Measurements from ENCODE around the gene RPA1. TPM values are rescaled to one million over a fixed set of nuclear protein-coding genes. Genes with fewer than 3 reads are reported as not detected.

RPA1 gene
- total RNA-seq, 4 donors from 2014 or later: 15.9 to 108 (median 41.5) TPM

GRCh38 chr17:1897105-1897656, 67.4 kb downstream of the RPA1 start:
- Histone ChIP-seq H3K27ac (no peak overlapping the region), H3K4me1 (no peaks in the 10 kb centered on the region), H3K36me3 (no peaks in the 10 kb centered on the region), H3K9me3 (no peaks in the 10 kb centered on the region), H3K4me3 (no peak overlapping the region), H3K27me3 (no peaks in the 10 kb centered on the region)
- intact Hi-C loops (cut with DNase I; ENCODE audit: low total_unique reads): no loop called here
- DNase-seq: no peak
- TF ChIP-seq, protein P1, sequence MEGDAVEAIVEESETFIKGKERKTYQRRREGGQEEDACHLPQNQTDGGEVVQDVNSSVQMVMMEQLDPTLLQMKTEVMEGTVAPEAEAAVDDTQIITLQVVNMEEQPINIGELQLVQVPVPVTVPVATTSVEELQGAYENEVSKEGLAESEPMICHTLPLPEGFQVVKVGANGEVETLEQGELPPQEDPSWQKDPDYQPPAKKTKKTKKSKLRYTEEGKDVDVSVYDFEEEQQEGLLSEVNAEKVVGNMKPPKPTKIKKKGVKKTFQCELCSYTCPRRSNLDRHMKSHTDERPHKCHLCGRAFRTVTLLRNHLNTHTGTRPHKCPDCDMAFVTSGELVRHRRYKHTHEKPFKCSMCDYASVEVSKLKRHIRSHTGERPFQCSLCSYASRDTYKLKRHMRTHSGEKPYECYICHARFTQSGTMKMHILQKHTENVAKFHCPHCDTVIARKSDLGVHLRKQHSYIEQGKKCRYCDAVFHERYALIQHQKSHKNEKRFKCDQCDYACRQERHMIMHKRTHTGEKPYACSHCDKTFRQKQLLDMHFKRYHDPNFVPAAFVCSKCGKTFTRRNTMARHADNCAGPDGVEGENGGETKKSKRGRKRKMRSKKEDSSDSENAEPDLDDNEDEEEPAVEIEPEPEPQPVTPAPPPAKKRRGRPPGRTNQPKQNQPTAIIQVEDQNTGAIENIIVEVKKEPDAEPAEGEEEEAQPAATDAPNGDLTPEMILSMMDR (IDR thresholded peaks at IDR 0.05): no peak
- no peak for TF ChIP-seq POLR2A (IDR thresholded peaks at IDR 0.05)

DNA sequence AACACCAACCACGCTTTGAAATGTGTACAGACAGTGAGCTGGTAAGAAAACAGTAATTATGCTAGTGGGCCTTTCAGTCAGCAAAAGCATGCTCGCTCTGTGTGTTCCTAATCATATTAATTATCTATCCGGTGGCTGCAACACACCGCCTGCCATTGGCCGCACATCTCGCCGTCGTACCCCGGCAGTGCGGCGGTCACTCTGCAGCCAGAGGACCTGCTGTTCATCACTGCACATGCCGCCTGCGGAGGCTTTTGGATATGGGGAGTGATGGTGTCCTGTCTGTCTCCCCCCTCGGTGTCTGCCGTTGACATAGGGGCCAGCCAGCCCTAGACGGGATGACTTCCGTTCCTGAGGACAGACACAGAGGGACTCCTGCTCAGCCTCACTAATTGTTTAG, 68.5 kb downstream of the RPA1 start:
- Histone ChIP-seq H3K27me3 (no peaks in the 10 kb centered on the region), H3K27ac (no peak overlapping the region), H3K4me3 (no peak overlapping the region), H3K4me1 (no peaks in the 10 kb centered on the region), H3K9me3 (no peaks in the 10 kb centered on the region), H3K36me3 (no peaks in the 10 kb centered on the region)
- TF ChIP-seq POLR2A (IDR thresholded peaks at IDR 0.05): no peak
- TF ChIP-seq, protein P1 (IDR thresholded peaks at IDR 0.05): no peak
- no peak for DNase-seq
- intact Hi-C loops (cut with DNase I; ENCODE audit: low total_unique reads): no loop called here

- Histone ChIP-seq H3K27me3 (no peaks in the 10 kb centered on the region), H3K27ac (no peak overlapping the region), H3K36me3 (no peaks in the 10 kb centered on the region), H3K4me3 (no peak overlapping the region), H3K9me3 (no peaks in the 10 kb centered on the region), H3K4me1 (no peaks in the 10 kb centered on the region)
- intact Hi-C loops (cut with DNase I; ENCODE audit: low total_unique reads): no loop called here
- TF ChIP-seq POLR2A (IDR thresholded peaks at IDR 0.05): no peak
- TF ChIP-seq, protein P1 (IDR thresholded peaks at IDR 0.05): no peak
- no peak for DNase-seq
Observed at GRCh38 chr17:1898872-1899271, 69.1 kb downstream of the RPA1 start.

DNA sequence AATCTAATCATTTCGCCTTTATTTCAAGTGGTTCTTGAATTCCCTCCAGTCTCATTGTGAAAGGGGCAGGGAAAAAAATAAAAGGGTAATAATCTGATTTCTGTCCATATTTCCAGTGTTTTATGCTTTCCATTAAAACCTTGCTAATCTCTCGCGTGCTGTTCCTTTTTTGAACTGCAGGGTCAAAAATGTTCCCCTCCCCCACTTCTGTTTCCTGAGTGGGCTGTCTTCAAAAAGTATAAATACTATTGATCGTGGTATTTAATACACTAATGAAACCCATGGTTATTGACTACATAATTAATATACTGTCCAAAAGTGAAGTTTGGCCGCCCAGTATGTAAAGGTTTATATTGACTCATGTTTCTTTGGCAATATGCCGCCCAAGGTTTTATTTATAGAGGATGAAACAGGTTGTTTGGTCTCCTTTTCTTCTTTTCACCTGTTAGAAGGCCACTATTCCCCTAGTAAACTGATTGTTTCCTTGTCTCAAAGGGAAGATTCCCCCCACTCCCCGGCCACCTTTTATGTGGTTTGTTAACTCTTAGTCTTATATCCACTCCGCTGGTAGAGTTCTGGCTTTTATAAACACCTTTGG, 69.7 kb downstream of the RPA1 start:
- intact Hi-C loops (cut with DNase I; ENCODE audit: low total_unique reads): no loop called here
- no peak for TF ChIP-seq POLR2A (IDR thresholded peaks at IDR 0.05)
- TF ChIP-seq, protein P1 (IDR thresholded peaks at IDR 0.05): no peak

GRCh38 chr17:1904273-1905182, 74.7 kb downstream of the RPA1 start:
- no peak for DNase-seq
- no peak overlapping the region for H3K4me3 ChIP-seq
- no peak overlapping the region for H3K27ac ChIP-seq
- peaks cover 0 to 18% of the 10 kb centered on the region in 2 donors for H3K27me3 ChIP-seq
- no peaks in the 10 kb centered on the region for H3K36me3 ChIP-seq
- intact Hi-C loops (cut with DNase I; ENCODE audit: low total_unique reads): loop anchor here (5.0 kb wide), 1 partner anchor 118 kb away; no protein-coding TSS in a partner anchor
- no peak for TF ChIP-seq POLR2A (IDR thresholded peaks at IDR 0.05)
- TF ChIP-seq, protein P1 (IDR thresholded peaks at IDR 0.05): no peak
- peaks cover 0 to 7% of the 10 kb centered on the region in 2 donors for H3K4me1 ChIP-seq
- no peaks in the 10 kb centered on the region for H3K9me3 ChIP-seq

More for the DNA sequence above, 69.7 kb downstream of the RPA1 start:
- Histone ChIP-seq H3K4me1 (no peaks in the 10 kb centered on the region), H3K36me3 (no peaks in the 10 kb centered on the region), H3K4me3 (no peak overlapping the region), H3K27me3 (no peaks in the 10 kb centered on the region), H3K27ac (no peak overlapping the region), H3K9me3 (no peaks in the 10 kb centered on the region)
- DNase-seq: no peak

All from uterus (tissue), 4 donors.